H9 (cell line): ENCODE results near the gene CER1. TPM values are rescaled to one million over a fixed set of nuclear protein-coding genes. Genes with fewer than 3 reads are reported as not detected.

Experiments used
- DNase-seq: peaks from one replicate; pipeline ENCODE4 v3.0.0-alpha.2; 2017
- H2AFZ ChIP-seq: one replicate; pipeline ENCODE4 v1.6.1; 2013; ENCODE audit warnings: mild to moderate bottlenecking, low read length, control low read depth, moderate library complexity
- H2AK5ac ChIP-seq: 2 replicates; pipeline ENCODE4 v1.6.1; 2013; ENCODE audit warnings: low read length, control low read depth, mixed read lengths; ENCODE audit not compliant: insufficient read length
- H2BK120ac ChIP-seq: one replicate; pipeline ENCODE4 v1.6.1; 2013; ENCODE audit warnings: low read depth, mild to moderate bottlenecking, low read length, control low read depth, inconsistent platforms; ENCODE audit not compliant: poor library complexity, severe bottlenecking
- H2BK12ac ChIP-seq: 2 replicates; pipeline ENCODE4 v1.6.1; 2013; ENCODE audit warnings: low read length, control low read depth, mixed read lengths, low read depth; ENCODE audit not compliant: insufficient read length
- H2BK15ac ChIP-seq: 2 replicates; pipeline ENCODE4 v1.6.1; 2013; ENCODE audit warnings: low read depth, low read length, control low read depth
- H2BK20ac ChIP-seq: one replicate; pipeline ENCODE4 v1.6.1; 2013; ENCODE audit warnings: low read depth, mild to moderate bottlenecking, low read length, control low read depth, inconsistent platforms; ENCODE audit not compliant: poor library complexity, severe bottlenecking
- H2BK5ac ChIP-seq: 2 replicates; pipeline ENCODE4 v1.6.1; 2013; ENCODE audit warnings: low read length, control low read depth, mixed read lengths; ENCODE audit not compliant: insufficient read length
- H3K14ac ChIP-seq: 2 replicates; pipeline ENCODE4 v1.6.1; 2013; ENCODE audit warnings: low read length, control low read depth; ENCODE audit not compliant: insufficient read depth
- H3K18ac ChIP-seq: 2 replicates; pipeline ENCODE4 v1.6.1; 2013; ENCODE audit warnings: low read depth, mild to moderate bottlenecking, mixed read lengths, low read length, control low read depth; ENCODE audit not compliant: insufficient read length
- H3K23ac ChIP-seq: 2 replicates; pipeline ENCODE4 v1.6.1; 2013; ENCODE audit warnings: low read length, control low read depth, mixed read lengths, low read depth; ENCODE audit not compliant: insufficient read length
- H3K23me2 ChIP-seq: 2 replicates; pipeline ENCODE4 v1.6.1; 2013; ENCODE audit warnings: low read depth, mild to moderate bottlenecking, mixed read lengths, low read length, control low read depth; ENCODE audit not compliant: insufficient read length, poor library complexity, severe bottlenecking
- H3K27ac ChIP-seq: 2 replicates; pipeline ENCODE4 v1.5.1; 2013; ENCODE audit warnings: low read length, control low read depth, mixed read lengths, low read depth; ENCODE audit not compliant: insufficient read length
- H3K27me3 ChIP-seq: 2 replicates; pipeline ENCODE4 v1.6.1; 2013; ENCODE audit warnings: low read length, control low read depth, inconsistent platforms; ENCODE audit not compliant: insufficient read depth
- H3K4ac ChIP-seq: 2 replicates; pipeline ENCODE4 v1.6.1; 2013; ENCODE audit warnings: low read depth, mild to moderate bottlenecking, control low read depth, inconsistent platforms, low read length, moderate library complexity
- H3K4me1 ChIP-seq: 2 replicates; pipeline ENCODE4 v1.6.1; 2013; ENCODE audit warnings: low read length, control low read depth, inconsistent platforms; ENCODE audit not compliant: insufficient read depth
- H3K4me2 ChIP-seq: 2 replicates; pipeline ENCODE4 v1.6.1; 2013; ENCODE audit warnings: low read length, control low read depth, mixed read lengths; ENCODE audit not compliant: insufficient read length, insufficient read depth
- H3K56ac ChIP-seq: 2 replicates; pipeline ENCODE4 v1.6.1; 2013; ENCODE audit warnings: low read depth, mild to moderate bottlenecking, mixed read lengths, low read length, control low read depth; ENCODE audit not compliant: insufficient read length
- H3K79me1 ChIP-seq: 2 replicates; pipeline ENCODE4 v1.6.1; 2013; ENCODE audit warnings: low read depth, mild to moderate bottlenecking, moderate library complexity, low read length, control low read depth, inconsistent platforms; ENCODE audit not compliant: insufficient read depth, poor library complexity, severe bottlenecking
- H3K79me2 ChIP-seq: 2 replicates; pipeline ENCODE4 v1.6.1; 2013; ENCODE audit warnings: low read length, control low read depth, inconsistent platforms; ENCODE audit not compliant: insufficient read depth
- H3K9ac ChIP-seq: 2 replicates; pipeline ENCODE4 v1.6.1; 2013; ENCODE audit warnings: low read length, control low read depth, mixed read lengths; ENCODE audit not compliant: insufficient read length; ENCODE audit errors: extremely low read depth
- H3K9me3 ChIP-seq: one replicate; pipeline ENCODE4 v1.6.1; 2013; ENCODE audit warnings: low read depth, low read length, inconsistent platforms; ENCODE audit not compliant: control insufficient read depth
- H3T11ph ChIP-seq: one replicate; pipeline ENCODE4 v1.6.1; 2013; ENCODE audit warnings: mild to moderate bottlenecking, low read length, control low read depth, inconsistent platforms
- H4K20me1 ChIP-seq: one replicate; pipeline ENCODE4 v1.6.1; 2013; ENCODE audit not compliant: control insufficient read depth, insufficient read length, insufficient read depth
- H4K5ac ChIP-seq: 2 replicates; pipeline ENCODE4 v1.6.1; 2013; ENCODE audit warnings: low read depth, mild to moderate bottlenecking, mixed read lengths, low read length, control low read depth; ENCODE audit not compliant: insufficient read length
- H4K8ac ChIP-seq: replicated peaks from 2 replicates; pipeline ENCODE4 v1.6.1; 2013; ENCODE audit warnings: low read length, control low read depth, mixed read lengths, low read depth; ENCODE audit not compliant: insufficient read length
- H4K91ac ChIP-seq: 2 replicates; pipeline ENCODE4 v1.6.1; 2013; ENCODE audit warnings: low read depth, mild to moderate bottlenecking, moderate library complexity, mixed read lengths, low read length, control low read depth; ENCODE audit not compliant: insufficient read length
- H3K27ac Mint-ChIP-seq, 3 experiments: 2 replicates in 2 of 3; 3 replicates in 1 of 3; pipeline ENCODE4 v1.8.0; 2020 to 2021; ENCODE audit warnings: mixed read lengths in 3 of 3, mild to moderate bottlenecking in 1 of 3, moderate library complexity in 1 of 3
- H3K27me3 Mint-ChIP-seq: 2 replicates; pipeline ENCODE4 v1.8.0; 2021; ENCODE audit warnings: low read depth, mild to moderate bottlenecking, moderate library complexity, mixed read lengths
- H3K36me3 Mint-ChIP-seq, 3 experiments: 2 replicates in 2 of 3; 3 replicates in 1 of 3; pipeline ENCODE4 v1.8.0; 2020 to 2021; ENCODE audit warnings: low read depth in 3 of 3, mixed read lengths in 3 of 3; ENCODE audit not compliant: insufficient read depth in 1 of 3
- H3K4me1 Mint-ChIP-seq, 2 experiments: 2 replicates each; pipeline ENCODE4 v1.8.0; 2020; ENCODE audit warnings: mixed read lengths in 2 of 2
- H3K4me3 Mint-ChIP-seq, 2 experiments: 2 replicates in 1 of 2; 3 replicates in 1 of 2; pipeline ENCODE4 v1.8.0; 2020 to 2021; ENCODE audit warnings: mild to moderate bottlenecking in 2 of 2, mixed read lengths in 2 of 2, moderate library complexity in 1 of 2
- H3K9me3 Mint-ChIP-seq, 2 experiments: 2 replicates in 1 of 2; 3 replicates in 1 of 2; pipeline ENCODE4 v1.8.0; 2020; ENCODE audit warnings: mild to moderate bottlenecking in 2 of 2, mixed read lengths in 2 of 2, moderate library complexity in 1 of 2
- CTCF ChIP-seq: fragments of 200-600 bp; sonication (generic); conservative IDR thresholded peaks from 3 replicates; pipeline ENCODE4 v1.8.0; 2021; ENCODE audit warnings: antibody characterized with exemption, mild to moderate bottlenecking
- WGBS: extraction: QIAGEN DNeasy Blood & Tissue Kit; methylation state at CpG from one replicate; pipeline ENCODE4 v1.1.7; 2013; ENCODE audit warnings: missing lambda C conversion rate, low lambda C conversion rate, mixed read lengths; ENCODE audit not compliant: insufficient read length; ENCODE audit errors: extremely low coverage; 5-methylcytosine and 5-hydroxymethylcytosine counted together
- total RNA-seq: library from RNA; stranded (reverse); gene quantifications from 2 replicates; pipeline ENCODE4 v1.2.1, GENCODE V29; 2021

The CER1 gene
- total RNA-seq, 1 experiment from 2014 or later = 22.3 TPM

DNA sequence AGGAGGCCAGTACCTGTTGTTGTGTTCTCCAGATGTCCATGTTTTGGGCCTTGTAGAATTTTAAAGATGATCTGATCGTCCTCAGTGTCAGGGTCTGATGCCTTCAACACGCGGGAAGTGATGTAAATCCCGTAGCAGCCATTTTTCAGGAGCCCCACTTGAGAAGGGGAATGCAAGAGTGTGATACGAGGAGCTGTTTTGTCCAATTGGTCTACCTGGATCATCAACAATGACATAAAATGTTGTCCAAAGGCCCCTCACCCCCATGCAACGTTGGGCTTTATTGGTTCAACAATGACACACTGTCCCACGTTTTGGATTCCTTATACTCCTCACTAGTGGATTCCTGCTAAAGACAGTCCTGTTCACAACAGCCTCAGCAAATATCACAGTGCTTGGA lies 48.1 kb upstream of the CER1 start:
- Histone ChIP-seq H3K4me2 (no peak overlapping the region), H4K5ac (no peak overlapping the region)

More for the DNA sequence above, 48.1 kb upstream of the CER1 start:
- Histone ChIP-seq H3K56ac (no peak overlapping the region), H2AFZ (no peak overlapping the region), H3K18ac (no peak overlapping the region), H3K79me1 (no peaks in the 10 kb centered on the region), H3K4me1 (0 out of 2 replicates have a peak, but pooled peaks cover 3% of the 10 kb centered on the region), H2BK120ac (no peak overlapping the region), H3K9me3 (no peaks in the 10 kb centered on the region), H3T11ph (no peak overlapping the region), H2AK5ac (no peak overlapping the region), H2BK20ac (no peak overlapping the region), H3K23ac (no peak overlapping the region), H4K91ac (no peak overlapping the region), H3K4ac (no peak overlapping the region), H4K20me1 (no peaks in the 10 kb centered on the region), H3K14ac (no peak overlapping the region), H2BK12ac (no peak overlapping the region), H4K8ac (no peak overlapping the region), H3K23me2 (no peaks in the 10 kb centered on the region), H3K9ac (no peak overlapping the region), H2BK5ac (no peak overlapping the region), H3K79me2 (no peaks in the 10 kb centered on the region), H3K27me3 (no peaks in the 10 kb centered on the region), H3K27ac (no peak overlapping the region), H2BK15ac (no peak overlapping the region)
- no peak overlapping the region for H3K4me3 Mint-ChIP-seq
- H3K36me3 Mint-ChIP-seq = no peaks in the 10 kb centered on the region
- no peaks in the 10 kb centered on the region for H3K9me3 Mint-ChIP-seq
- no peak for TF ChIP-seq CTCF
- H3K27me3 Mint-ChIP-seq = no peaks in the 10 kb centered on the region
- H3K27ac Mint-ChIP-seq = peak overlapping the region in 1 of 3 experiments; percentile 41; a peak in 1 of 7 replicates
- peaks cover 6 to 7% of the 10 kb centered on the region in 2 experiments; a peak in 3 of 4 replicates for H3K4me1 Mint-ChIP-seq
- DNase-seq = no peak
- WGBS = no CpG with 5 or more reads among the region's 7 CpGs
